Measurements from ENCODE around the gene SLC10A2.
"Not testable (repeated sequence)": the region's sequence is repeated elsewhere in the genome, so short reads cannot be mapped to it uniquely, and the experiment has no call there.

Gene SLC10A2, protein sequence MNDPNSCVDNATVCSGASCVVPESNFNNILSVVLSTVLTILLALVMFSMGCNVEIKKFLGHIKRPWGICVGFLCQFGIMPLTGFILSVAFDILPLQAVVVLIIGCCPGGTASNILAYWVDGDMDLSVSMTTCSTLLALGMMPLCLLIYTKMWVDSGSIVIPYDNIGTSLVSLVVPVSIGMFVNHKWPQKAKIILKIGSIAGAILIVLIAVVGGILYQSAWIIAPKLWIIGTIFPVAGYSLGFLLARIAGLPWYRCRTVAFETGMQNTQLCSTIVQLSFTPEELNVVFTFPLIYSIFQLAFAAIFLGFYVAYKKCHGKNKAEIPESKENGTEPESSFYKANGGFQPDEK

DNA sequence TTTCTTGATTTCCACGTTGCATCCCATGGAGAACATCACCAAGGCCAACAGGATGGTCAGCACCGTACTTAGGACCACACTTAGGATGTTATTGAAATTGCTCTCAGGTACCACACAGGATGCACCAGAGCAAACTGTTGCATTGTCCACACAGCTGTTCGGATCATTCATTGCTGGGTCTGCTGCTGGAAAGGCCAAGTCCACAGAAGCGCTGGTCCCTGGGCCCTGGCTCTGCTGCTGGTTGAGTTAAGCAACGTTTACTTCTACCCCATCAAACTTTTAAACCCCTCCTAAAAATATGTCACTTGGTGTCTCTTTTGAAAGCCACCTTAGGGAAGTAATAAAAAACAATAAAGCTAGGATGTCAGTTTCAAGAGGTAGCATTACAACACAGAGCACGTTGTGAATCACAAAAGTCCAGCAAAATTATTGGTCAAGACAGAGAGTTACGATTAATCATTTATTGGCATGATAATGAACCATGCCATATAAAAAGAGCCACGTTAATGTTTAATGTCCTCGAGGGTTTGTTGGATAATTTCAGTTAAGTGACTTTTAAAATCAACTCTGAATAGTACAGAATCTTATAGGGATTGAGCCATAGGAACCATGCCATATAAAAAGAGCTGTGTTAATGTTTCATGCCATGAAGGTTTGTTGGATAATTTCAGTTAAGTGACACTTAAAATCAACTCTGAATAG, at the start of gene SLC10A2:
SLC10A2 (minus strand) TSS at position 339 of the 702 bp plus-strand sequence; CDS start at position 171, 168 bp downstream.
- DNase-seq = no peak

DNA sequence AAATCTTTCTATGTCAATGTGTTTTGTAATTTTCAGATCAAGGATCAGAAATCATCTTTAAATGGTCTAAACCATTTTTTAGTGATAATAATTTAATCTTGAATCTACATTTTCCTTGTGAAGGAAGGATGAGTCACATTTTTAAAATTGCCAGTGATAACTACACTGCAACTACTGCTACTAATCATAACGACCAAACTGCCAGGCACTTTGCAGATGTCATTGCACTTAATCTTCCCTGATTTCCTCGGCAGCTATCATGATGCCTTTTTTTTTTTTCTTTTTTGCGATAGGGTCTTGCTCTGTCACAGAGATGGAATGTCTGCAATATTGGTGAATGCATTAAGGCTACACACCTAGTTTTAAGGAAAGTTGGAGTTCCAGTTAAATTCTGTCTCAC, 41.4 kb upstream of the SLC10A2 start:
- no peak for DNase-seq

DNA sequence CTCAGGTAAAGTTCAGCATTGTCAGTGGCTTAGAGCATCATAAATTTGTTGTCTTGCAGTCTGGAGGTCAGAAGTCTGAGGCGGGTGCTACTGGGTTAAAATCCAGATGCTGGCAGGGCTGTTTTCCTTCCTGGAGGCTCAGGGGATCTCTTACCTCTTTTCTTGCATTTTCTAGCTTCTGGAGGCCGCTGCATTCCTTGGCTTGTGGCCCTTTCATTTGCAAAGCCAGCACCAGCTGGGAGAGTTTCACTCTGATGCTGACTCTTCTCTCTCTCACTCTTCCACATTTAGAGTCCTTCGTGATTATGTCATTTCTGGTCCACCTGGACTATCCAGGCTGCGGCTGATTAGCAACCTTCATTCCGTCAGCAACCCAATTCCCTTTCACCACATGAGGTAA, 38.1 kb upstream of the SLC10A2 start:
- no peak for DNase-seq

DNA sequence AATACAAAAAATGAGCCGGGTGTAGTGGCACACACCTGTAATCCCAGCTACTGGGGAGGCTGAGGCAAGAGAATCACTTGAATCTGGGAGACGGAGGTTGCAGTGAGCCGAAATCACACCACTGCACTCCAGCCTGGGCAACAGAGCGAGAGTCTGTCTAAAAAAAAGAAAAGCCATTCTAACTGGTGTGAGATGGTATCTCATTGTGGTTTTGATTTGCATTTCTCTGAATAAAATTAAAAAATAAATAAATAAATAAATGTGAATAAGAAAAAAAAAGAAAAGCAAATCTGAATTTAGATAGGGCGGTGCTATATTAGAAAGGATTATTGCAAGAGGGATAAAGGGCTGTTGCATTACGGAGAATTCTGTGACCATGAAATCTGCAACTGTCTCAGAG, 37.2 kb upstream of the SLC10A2 start:
- not testable (repeated sequence) for DNase-seq

DNA sequence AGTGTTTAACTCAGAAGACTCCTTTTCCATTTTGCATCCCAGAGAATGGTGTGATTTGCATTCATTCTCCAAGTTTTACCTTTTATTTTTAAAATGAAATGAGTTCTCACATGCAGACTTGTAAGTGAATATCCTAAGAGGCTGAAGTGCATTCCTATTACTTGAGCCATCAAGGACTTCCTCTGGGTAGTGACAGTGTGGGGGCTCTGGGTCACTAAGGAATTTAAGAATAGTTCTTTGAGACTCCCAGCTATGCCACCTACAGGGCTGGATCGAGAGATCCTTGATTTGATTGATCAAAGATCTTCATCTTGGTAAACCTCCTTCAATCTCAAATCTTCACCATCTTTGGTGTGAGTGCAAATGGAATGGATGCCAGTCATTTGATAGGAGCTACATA, 36.3 kb upstream of the SLC10A2 start:
- DNase-seq = no peak

DNA sequence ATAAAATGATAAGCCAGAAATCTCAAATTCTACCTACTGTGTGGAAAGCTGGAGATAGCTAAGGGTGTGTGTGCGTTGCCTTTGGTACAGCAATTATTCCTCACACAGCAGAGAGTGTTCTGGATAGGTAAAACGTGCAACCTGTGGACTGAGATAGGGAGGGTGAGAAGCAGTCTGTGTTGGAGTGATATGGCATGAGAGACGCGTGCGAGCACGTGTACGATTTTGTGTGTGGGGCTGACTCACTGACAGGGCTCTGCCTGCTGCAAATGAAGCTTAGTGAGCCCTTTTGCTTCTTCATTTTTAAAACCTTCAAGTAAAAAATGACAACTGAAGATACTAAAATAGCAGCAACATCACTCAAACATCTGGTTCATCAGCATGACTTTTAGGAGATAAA, 35.7 kb upstream of the SLC10A2 start:
- no peak for DNase-seq

DNA sequence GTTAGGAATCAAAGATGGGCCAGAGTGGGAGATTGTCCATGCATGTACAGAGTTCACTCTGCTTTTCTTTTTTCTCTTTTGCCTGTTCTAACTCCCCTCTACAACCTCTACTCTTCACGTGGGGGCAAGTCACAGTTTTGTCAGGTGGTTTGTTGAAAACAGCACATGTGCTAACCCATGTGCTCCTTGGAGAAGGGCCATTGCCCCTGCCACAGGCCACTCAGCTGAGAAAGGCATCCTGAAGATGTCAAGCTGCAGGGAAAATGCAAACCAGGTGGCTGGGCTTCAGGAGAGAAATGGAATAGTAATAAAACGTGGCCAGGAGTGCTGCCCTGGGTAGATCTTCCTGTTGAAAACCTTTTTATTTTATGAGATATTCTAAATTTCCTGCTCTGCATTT, 35.3 kb upstream of the SLC10A2 start:
- DNase-seq = no peak

DNA sequence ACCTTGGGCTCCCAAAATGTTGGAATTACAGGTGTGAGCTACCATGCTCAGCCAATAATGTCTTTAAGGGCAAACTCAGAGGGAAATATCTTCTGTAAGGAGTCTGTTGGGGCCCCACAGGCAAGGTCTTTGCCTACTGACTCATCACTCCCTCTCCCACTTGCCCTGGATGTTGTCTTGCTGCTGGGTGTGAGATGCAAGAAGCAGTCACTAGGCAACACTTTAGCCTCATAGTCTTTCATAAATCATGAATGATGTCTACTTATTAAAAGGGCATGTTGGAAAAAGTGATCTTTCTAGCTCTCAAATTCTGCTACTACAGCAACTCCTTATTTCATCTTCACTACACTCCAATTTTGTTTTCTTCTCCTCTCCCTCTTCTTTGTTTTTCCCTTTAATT, 34.6 kb upstream of the SLC10A2 start:
- no peak for DNase-seq

DNA sequence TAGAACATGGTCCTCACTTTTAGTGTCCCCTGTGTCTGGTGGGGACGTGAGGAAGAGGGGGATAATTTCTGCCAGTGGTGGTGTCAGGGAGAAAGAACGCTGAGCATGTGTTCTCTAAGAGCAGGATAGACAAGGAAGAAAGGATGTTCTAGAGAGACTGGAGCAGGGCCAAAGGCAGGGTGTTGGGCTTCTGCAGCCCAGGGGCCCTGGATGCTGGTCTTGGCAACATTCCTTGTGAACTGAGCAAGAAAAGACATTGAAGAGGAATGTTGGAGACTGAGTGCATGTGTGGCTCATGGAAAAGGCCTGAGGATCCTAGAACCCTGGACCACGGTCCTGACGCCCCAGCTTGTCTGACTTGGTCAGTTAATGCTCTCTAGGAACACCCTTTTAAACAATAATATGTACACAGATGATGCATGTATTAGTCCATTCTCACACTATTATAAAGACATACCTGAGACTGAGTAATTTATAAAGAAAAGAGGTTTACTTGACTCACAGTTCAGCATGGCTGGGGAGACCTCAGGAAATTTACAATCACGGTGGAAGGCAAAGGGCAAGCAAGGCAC, 33.6 kb upstream of the SLC10A2 start:
- DNase-seq = no peak

DNA sequence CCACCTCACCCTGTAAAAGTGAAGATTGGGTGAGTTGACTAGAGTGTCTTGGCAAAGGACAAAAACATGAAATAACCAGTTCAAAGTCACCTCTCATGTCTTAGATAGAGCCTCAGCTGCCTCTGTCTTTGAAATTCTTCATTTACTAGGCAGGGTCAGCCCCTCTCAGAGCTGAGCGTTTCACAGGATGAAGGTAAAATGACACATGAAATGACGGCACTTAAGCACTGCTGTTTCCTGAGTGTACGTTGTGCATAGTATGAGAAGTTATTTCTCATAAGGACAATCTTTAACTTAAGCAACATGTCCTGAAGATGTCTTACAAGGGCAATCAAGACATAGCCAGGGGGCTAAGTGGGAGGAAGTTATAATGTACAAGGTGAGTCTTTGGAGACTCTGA, 32.3 kb upstream of the SLC10A2 start:
- DNase-seq = no peak

DNA sequence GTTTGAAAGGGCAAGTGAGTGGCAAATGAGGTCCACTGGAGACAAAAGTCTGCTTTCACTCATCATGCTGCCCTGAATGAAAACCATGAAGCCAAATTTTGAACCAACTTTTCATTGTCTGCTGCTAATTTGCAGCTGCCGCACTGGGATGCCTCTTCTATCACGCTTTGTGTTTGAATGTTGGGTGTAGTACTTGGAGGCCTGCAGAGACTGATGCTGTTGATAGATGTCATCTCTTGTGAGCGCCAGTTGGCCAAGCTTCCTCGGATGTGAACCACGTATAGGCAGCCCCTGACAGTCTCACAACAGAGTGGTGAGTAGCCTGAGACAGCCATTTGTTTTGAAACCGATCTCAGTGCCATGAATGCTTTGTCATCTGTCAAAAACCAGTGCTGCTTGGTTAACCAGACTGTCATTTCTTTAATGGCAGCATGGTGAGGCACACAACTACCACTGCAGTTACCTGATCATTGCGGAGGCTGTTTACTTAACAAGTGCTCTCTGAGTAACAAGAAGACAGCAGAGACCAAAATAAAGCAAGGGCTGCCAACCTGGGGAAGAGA, 31.2 kb upstream of the SLC10A2 start:
- DNase-seq = no peak

DNA sequence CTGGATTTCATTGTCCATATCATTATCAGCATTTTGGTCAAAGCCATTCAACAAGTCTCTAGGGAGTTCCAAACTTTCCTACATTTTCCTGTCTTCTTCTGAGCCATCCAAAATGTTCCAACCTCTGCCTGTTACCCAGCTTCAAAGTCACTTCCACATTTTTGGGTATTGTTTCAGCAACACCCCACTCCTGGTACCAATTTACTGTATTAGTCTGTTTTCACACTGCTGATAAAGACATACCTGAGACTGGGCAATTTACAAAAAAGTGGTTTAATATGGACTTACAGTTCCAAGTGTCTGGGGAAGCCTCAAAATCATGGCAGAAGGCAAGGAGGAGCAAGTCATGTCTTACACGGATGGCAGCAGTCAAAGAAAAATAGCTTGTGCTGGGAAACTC, 27.4 kb upstream of the SLC10A2 start:
- not testable (repeated sequence) for DNase-seq

DNA sequence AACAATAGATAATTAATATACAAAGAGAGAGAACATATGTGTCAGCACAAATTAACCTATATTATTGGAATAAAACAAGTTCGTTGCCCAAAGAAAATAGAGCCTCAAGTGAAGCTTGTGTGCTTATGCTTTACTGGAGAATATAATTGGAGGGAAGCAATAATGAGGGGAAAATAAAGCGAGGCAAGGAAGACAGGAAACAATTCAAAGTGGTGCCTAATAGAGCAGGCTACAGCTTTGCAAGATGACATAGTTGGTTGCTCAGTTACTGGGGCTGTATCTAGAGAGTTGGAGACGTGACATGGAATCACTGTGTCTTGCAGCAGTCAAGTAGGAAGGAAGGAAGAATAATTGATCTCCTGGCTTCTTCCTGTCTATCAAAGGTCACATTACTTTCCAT, 21.1 kb upstream of the SLC10A2 start:
- no peak for DNase-seq

DNA sequence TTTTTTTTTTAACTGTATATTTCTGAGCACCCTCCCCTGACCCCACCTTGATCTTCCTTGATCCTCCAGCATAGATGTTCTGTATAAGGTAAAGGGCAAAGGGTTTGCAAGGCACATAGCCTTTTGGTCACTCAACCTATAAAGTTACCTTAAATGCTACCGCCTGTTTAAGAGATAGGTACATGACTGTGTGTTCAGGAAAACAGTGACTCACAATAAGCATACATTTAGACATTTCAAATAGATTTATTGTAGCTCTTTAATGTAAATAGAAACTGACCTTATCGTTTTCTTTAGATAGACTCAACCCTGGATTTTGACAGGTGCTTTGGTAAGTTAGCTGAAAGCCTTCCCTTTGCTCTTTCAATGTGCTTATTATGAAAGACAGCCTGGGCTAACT, 15.2 kb upstream of the SLC10A2 start:
- DNase-seq = no peak

DNA sequence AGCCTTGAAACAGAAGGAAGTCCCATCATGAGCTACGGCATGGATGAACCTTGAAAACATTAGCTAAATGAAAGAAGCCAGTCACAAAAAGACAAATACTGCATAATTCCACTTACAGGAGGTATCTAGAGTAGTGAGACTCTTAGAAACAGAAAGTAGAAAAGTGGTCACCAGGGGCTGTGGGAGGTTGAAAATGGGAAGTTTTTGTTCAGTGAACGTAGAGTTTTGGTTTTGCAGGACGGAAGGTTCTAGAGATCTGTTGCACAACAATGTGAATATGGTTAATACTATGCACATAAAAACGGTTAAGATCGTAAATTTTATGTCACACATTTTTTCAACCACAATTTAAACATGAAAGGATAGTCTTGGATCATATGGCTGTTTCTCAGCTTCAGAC, 11.9 kb upstream of the SLC10A2 start:
- no peak for DNase-seq

DNA sequence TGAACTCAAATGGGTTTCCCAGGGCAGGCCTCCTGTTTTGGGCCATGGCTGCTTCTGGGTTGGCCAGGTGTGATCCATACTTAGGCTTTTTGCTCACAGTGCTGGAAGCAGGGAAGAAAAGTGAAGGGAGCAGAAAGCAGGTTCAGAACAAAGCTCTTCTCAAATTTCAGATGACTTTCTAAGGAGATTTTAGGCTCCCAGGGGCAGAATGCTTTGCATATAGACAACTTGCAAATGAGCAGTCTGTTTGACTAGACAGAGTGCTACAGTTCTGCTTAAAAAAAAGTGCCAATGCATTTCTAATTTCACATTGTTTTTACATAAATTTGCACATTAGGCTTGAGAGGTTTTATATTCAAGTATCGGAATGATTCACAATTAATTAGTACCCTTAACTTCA, 2.6 kb upstream of the SLC10A2 start:
- DNase-seq = no peak

DNA sequence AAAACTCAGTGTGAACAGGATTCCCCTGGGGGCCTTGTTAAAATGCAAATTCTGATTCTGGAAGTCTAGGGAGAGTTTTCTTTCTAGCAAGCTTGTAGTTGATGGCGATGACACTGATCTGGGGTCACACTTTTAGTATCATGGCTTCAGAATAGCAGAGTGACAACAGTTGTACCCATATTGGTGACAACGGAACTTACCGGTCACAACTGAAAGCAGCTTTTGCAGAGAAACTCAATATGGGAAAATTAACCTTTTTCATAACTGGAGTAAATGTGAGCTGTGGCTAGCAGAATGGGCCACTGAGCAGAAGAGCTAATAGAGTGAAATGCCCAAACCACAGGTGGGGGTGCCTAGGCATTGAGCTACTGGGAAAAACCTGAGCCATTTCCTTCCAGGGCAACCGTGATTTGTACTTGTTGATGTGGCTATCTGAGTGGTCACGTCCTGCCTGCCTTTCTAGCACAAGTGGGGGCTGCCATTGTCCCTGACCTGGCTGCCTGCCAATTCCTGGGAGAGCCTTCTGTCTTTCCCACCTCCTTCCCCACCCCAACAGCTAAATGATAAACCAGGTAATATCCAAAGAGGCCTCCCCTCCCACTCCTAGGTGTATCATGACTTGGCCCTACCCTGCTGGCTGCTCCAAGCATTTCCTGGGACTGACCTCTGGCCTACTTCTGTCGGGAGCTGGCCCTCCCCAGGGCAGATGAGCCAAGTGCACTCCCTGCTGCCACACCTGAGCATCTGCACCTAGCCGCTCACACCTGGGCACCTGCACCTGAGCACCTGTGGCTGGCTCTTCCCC, 1.7 kb upstream of the SLC10A2 start:
- no peak for DNase-seq

DNA sequence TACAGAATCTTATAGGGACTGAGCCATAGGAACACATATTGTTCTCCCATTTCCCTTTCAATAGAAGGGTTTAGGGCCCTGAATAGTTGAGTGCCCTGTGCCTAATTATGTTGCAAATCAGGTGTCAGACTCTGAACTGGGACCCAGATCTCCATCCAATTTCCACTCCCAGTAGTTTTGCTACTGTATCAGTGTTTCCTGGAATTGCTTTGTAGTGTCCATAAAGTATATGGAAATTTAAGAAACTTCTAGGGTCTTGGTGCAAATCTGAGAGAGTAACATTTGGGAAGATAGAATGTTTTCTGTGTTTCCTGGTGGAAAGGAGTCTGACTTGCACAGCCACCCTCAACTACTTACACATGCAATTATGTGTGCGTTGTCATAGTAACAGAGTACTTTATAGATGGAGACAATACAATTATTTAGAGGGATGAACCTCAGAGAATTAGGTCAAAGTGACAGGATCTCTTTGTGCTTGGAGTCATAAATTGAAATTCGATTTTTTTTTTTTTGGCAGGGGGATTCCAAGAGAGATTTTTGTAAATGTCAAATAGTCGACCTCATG, 646 bp upstream of the SLC10A2 start:
- no peak for DNase-seq

DNA sequence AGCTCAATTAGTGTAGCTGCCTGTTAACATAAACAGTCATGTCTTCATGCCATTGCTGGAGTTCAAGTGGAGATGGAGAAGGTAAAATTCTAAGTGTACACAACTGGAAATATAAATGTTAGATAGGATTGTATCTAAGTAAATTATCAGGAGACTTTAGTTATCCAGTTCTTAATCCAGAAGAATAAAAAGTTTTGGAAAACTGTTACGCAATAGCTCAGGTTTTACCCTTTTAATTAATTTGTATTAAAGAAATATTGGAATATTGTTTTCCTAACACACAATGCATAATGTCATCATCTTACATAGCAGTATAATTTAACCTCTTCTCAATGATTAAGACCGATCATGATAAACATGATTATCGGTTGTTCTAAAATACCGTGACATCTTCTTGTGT, 2.8 kb downstream of the SLC10A2 start:
- no peak for DNase-seq

DNA sequence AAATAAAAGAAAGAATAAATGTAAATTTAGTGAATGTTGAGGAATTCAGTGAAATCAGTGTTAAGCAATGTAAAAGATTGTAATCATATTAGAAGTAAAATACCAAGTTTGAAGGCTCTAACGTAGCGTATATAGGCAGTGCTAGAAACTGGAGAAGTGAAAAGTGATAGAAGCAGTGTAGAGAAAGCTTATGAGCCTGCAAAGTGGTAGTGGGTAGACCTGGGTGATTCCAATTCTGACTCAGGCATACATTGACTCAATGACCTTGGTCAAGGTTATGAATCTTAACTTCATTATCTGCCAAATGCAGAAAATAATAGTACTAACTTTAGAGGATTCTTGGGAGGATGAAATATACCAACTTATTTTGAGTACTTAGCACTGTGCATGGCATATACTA, 4.1 kb downstream of the SLC10A2 start:
- DNase-seq = no peak

DNA sequence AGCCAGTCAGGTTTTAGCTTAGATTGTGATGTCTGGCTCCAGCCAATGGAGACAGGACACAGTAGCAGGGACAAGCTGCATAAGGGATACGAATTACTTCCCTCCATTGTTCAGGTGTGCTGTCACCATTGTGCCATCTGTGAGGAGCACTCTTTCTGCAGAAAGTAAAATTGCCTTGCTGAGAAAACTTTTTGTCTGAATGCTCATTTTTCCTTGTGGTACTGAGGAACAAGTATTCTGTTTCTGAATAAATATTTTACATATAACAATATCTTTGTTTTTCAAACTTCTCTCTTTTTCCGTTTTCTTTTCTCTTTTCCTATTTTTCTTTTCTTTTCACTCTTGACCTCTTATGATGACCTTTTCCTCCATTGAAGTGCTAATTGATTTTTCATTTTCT, 10.2 kb downstream of the SLC10A2 start:
- DNase-seq = no peak

DNA sequence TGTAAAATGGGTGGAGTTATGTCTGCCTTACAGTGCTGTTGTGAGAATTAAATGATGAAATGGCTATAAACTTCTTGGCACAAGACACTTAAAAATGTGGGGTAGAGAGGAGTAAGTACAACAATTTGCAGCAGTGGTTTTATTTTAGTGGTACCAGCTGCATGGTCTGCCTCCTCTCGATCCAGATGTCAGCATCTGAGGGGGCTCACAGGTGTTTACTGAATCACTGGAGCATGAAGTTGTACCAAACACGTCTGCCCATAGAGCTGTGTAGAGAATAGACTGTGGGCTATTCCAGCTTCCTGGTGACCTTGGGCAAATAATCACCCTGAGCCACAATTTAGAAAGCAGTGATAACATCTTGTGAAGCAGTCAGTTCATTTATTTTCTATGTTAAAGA, 11.1 kb downstream of the SLC10A2 start:
- no peak for DNase-seq

DNA sequence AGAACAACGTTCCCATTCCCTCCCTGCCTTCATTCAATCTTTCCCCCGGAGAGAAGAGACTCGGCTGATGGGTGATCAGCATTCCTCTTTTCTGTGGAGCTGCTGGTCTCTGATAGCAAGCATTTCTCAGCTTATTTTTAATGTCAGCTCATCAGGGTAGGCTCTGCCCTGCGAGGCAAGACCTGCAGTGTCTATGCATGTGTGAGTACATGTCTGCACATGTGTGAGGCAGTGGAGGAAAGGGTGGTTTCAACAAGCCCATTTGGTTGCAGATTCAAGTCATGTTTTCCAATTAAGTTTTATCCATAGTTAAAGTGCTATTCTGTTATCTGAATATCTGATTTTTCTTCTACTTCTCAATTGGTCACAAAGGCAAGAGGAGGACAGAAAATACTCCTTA, 19.5 kb downstream of the SLC10A2 start:
- no peak for DNase-seq

Measured in CD4-positive, alpha-beta T cell treated with Interleukin-17A for 4 hours (primary cell).